ENCODE results near the gene TMEM18. TPM values are rescaled to one million over a fixed set of nuclear protein-coding genes. Genes with fewer than 3 reads are reported as not detected.
A peak's percentile ranks its signal among the peaks of the same experiment; 100 is the strongest.

Gene TMEM18
- polyA plus RNA-seq (2012; ENCODE audit: insufficient read length, low read depth): 36.0 TPM

GRCh38 chr2:677056-677958 lies at the start of gene TMEM18:
Gene TMEM18 (minus strand): TSS chr2:677406. CDS start chr2:677345, 61 bp downstream.
- TF ChIP-seq TAF1 (IDR thresholded peaks at IDR 0.05; ENCODE audit: borderline replicate concordance, insufficient read depth, low read length): peak; percentile 96
- TF ChIP-seq POLR2AphosphoS5 (IDR thresholded peaks at IDR 0.05; ENCODE audit: low read depth, low read length): peak; percentile 98
- peak in 1 of 2 experiments; percentile 60; a peak in 2 of 4 replicates for TF ChIP-seq REST (IDR thresholded peaks at IDR 0.05; ENCODE audit: insufficient read depth in 1 of 2, low read depth in 2 of 2, low read length in 2 of 2)
- no peak for TF ChIP-seq FOXP2 (optimal IDR thresholded peaks at IDR 0.05; ENCODE audit: borderline replicate concordance, extremely low read depth, extremely low read length, insufficient read depth)
- TF ChIP-seq SIN3A (IDR thresholded peaks at IDR 0.05; ENCODE audit: borderline replicate concordance, insufficient read depth, low read length): peak; percentile 91

- TF ChIP-seq POLR2AphosphoS5 (IDR thresholded peaks at IDR 0.05; ENCODE audit: low read depth, low read length) (no peak), SIN3A (IDR thresholded peaks at IDR 0.05; ENCODE audit: borderline replicate concordance, insufficient read depth, low read length) (no peak), FOXP2 (optimal IDR thresholded peaks at IDR 0.05; ENCODE audit: borderline replicate concordance, extremely low read depth, extremely low read length, insufficient read depth) (no peak), REST (IDR thresholded peaks at IDR 0.05; ENCODE audit: insufficient read depth in 1 of 2, low read depth in 2 of 2, low read length in 2 of 2) (no peak), TAF1 (IDR thresholded peaks at IDR 0.05; ENCODE audit: borderline replicate concordance, insufficient read depth, low read length) (no peak)
Observed at GRCh38 chr2:726169-726568, 49.0 kb upstream of the TMEM18 start.

- no peak for TF ChIP-seq REST (IDR thresholded peaks at IDR 0.05; ENCODE audit: insufficient read depth in 1 of 2, low read depth in 2 of 2, low read length in 2 of 2)
- TF ChIP-seq FOXP2 (optimal IDR thresholded peaks at IDR 0.05; ENCODE audit: borderline replicate concordance, extremely low read depth, extremely low read length, insufficient read depth): no peak
- no peak for TF ChIP-seq POLR2AphosphoS5 (IDR thresholded peaks at IDR 0.05; ENCODE audit: low read depth, low read length)
- TF ChIP-seq TAF1 (IDR thresholded peaks at IDR 0.05; ENCODE audit: borderline replicate concordance, insufficient read depth, low read length): no peak
- no peak for TF ChIP-seq SIN3A (IDR thresholded peaks at IDR 0.05; ENCODE audit: borderline replicate concordance, insufficient read depth, low read length)
Observed at GRCh38 chr2:725468-725867, 48.3 kb upstream of the TMEM18 start.

- no peak for TF ChIP-seq POLR2AphosphoS5 (IDR thresholded peaks at IDR 0.05; ENCODE audit: low read depth, low read length)
Observed at GRCh38 chr2:723761-724160, 46.6 kb upstream of the TMEM18 start.

GRCh38 chr2:720842-721241 lies 43.6 kb upstream of the TMEM18 start:
- no peak for TF ChIP-seq TAF1 (IDR thresholded peaks at IDR 0.05; ENCODE audit: borderline replicate concordance, insufficient read depth, low read length)
- no peak for TF ChIP-seq POLR2AphosphoS5 (IDR thresholded peaks at IDR 0.05; ENCODE audit: low read depth, low read length)
- no peak for TF ChIP-seq FOXP2 (optimal IDR thresholded peaks at IDR 0.05; ENCODE audit: borderline replicate concordance, extremely low read depth, extremely low read length, insufficient read depth)
- TF ChIP-seq REST (IDR thresholded peaks at IDR 0.05; ENCODE audit: insufficient read depth in 1 of 2, low read depth in 2 of 2, low read length in 2 of 2): no peak
- no peak for TF ChIP-seq SIN3A (IDR thresholded peaks at IDR 0.05; ENCODE audit: borderline replicate concordance, insufficient read depth, low read length)

All from PFSK-1 (cell line).